IMR-90 (cell line): ENCODE measurements around the gene ITPK1. TPM values are rescaled to one million over a fixed set of nuclear protein-coding genes. Genes with fewer than 3 reads are reported as not detected.

Experiments used
- ATAC-seq: fragments of 200-7000 bp; cut with Tn5 transposase; 2 replicates; pipeline ENCODE4 v1.9.1; 2020; ENCODE audit warnings: low read depth, mild to moderate bottlenecking, moderate library complexity
- BruUV-seq: library from RNA; stranded (reverse); fragments of 400-500 nt; replicated peaks from 2 replicates; lab custom pipeline; 2021; lab: Mats Ljungman, UMichigan
- CTCF ChIA-PET: fragments of 300-600 bp; formaldehyde crosslinking; extraction: SDS; loops from one replicate; lab custom pipeline; 2021; ENCODE audit warnings: antibody characterized with exemption; lab: Yijun Ruan, JAX
- POLR2A ChIA-PET: fragments of 300-600 bp; sonication (Branson Sonifier 250); formaldehyde crosslinking; loops from one replicate; lab custom pipeline; 2022; ENCODE audit warnings: antibody characterized with exemption; ENCODE audit not compliant: unreplicated experiment; lab: Charles Lee
- DNase-seq: peaks from one replicate; pipeline ENCODE4 v3.0.0; 2013
- H2AFZ ChIP-seq: replicated peaks from 2 replicates; pipeline ENCODE3; 2013; ENCODE audit warnings: low read length, mild to moderate bottlenecking; ENCODE audit not compliant: poor library complexity
- H2AK5ac ChIP-seq: 2 replicates; pipeline ENCODE4 v1.6.1; 2013; ENCODE audit warnings: low read depth, low read length, inconsistent platforms
- H2AK9ac ChIP-seq: replicated peaks from 2 replicates; pipeline ENCODE3; 2013; ENCODE audit warnings: mild to moderate bottlenecking, low read depth, low read length, moderate library complexity; ENCODE audit not compliant: poor library complexity
- H2BK120ac ChIP-seq: 2 replicates; pipeline ENCODE4 v1.6.1; 2013; ENCODE audit warnings: low read depth, low read length, inconsistent platforms
- H2BK15ac ChIP-seq: 3 replicates; pipeline ENCODE4 v1.6.1; 2013; ENCODE audit warnings: low read depth, low read length, inconsistent platforms
- H2BK20ac ChIP-seq: 2 replicates; pipeline ENCODE4 v1.6.1; 2013; ENCODE audit warnings: low read depth, mild to moderate bottlenecking, inconsistent platforms, low read length, moderate library complexity
- H2BK5ac ChIP-seq: 2 replicates; pipeline ENCODE4 v1.6.1; 2013; ENCODE audit warnings: mild to moderate bottlenecking, low read depth, low read length, inconsistent platforms; ENCODE audit not compliant: poor library complexity, severe bottlenecking
- H3K14ac ChIP-seq: replicated peaks from 2 replicates; pipeline ENCODE4 v1.6.1; 2013; ENCODE audit warnings: low read depth, low read length, inconsistent platforms
- H3K18ac ChIP-seq: 2 replicates; pipeline ENCODE4 v1.6.1; 2013; ENCODE audit warnings: low read depth, low read length, control low read depth
- H3K23ac ChIP-seq: 2 replicates; pipeline ENCODE4 v1.6.1; 2013; ENCODE audit warnings: low read depth, low read length, inconsistent platforms
- H3K27ac ChIP-seq: 2 replicates; pipeline ENCODE4 v1.5.1; 2013; ENCODE audit warnings: mild to moderate bottlenecking, control low read depth, low read length; ENCODE audit not compliant: insufficient read depth
- H3K27me3 ChIP-seq: 2 replicates; pipeline ENCODE4 v1.6.1; 2013; ENCODE audit warnings: low read length; ENCODE audit not compliant: control insufficient read depth, insufficient read depth
- H3K36me3 ChIP-seq: 2 replicates; pipeline ENCODE4 v1.6.1; 2013; ENCODE audit warnings: low read length, mixed read lengths; ENCODE audit not compliant: control insufficient read depth, insufficient read depth
- H3K4ac ChIP-seq: 2 replicates; pipeline ENCODE4 v1.6.1; 2013; ENCODE audit warnings: low read depth, low read length, inconsistent platforms
- H3K4me1 ChIP-seq: 2 replicates; pipeline ENCODE4 v1.6.1; 2013; ENCODE audit warnings: low read length, mixed read lengths; ENCODE audit not compliant: control insufficient read depth, insufficient read depth
- H3K4me2 ChIP-seq: 2 replicates; pipeline ENCODE4 v1.6.1; 2013; ENCODE audit warnings: low read depth, mild to moderate bottlenecking, control low read depth, low read length, moderate library complexity
- H3K4me3 ChIP-seq: 2 replicates; pipeline ENCODE4 v1.5.1; 2013; ENCODE audit warnings: low read depth, mild to moderate bottlenecking, control low read depth, low read length, moderate library complexity; ENCODE audit not compliant: insufficient read depth
- H3K56ac ChIP-seq: 2 replicates; pipeline ENCODE4 v1.6.1; 2013; ENCODE audit warnings: low read length, inconsistent platforms; ENCODE audit not compliant: insufficient read depth; ENCODE audit errors: extremely low read depth
- H3K79me1 ChIP-seq, 2 experiments: 2 replicates each; pipeline ENCODE4 v1.6.1; 2013; ENCODE audit warnings: low read length in 2 of 2, inconsistent platforms in 1 of 2, low read depth in 1 of 2
- H3K9ac ChIP-seq: 2 replicates; pipeline ENCODE4 v1.6.1; 2013; ENCODE audit warnings: low read depth, low read length, control low read depth
- H3K9me1 ChIP-seq: 2 replicates; pipeline ENCODE4 v1.6.1; 2013; ENCODE audit warnings: low read length, inconsistent platforms; ENCODE audit not compliant: insufficient read depth
- H3K9me3 ChIP-seq: 2 replicates; pipeline ENCODE4 v1.6.1; 2013; ENCODE audit warnings: low read length; ENCODE audit not compliant: control insufficient read depth, insufficient read depth
- H4K20me1 ChIP-seq: 2 replicates; pipeline ENCODE4 v1.6.1; 2013; ENCODE audit warnings: low read length, inconsistent platforms; ENCODE audit not compliant: insufficient read depth
- H4K5ac ChIP-seq: 2 replicates; pipeline ENCODE4 v1.6.1; 2013; ENCODE audit warnings: mild to moderate bottlenecking, low read depth, low read length, control low read depth
- H4K8ac ChIP-seq, 2 experiments: 2 replicates each; pipeline ENCODE4 v1.6.1; 2013; ENCODE audit warnings: low read depth in 2 of 2, low read length in 2 of 2, control low read depth in 1 of 2, inconsistent platforms in 1 of 2
- H4K91ac ChIP-seq: 2 replicates; pipeline ENCODE4 v1.6.1; 2013; ENCODE audit warnings: low read depth, low read length, inconsistent platforms; ENCODE audit not compliant: insufficient read depth
- BHLHE40 ChIP-seq: fragments of 150-350 bp; IDR thresholded peaks from 2 replicates; pipeline ENCODE4 v1.6.1; 2016; ENCODE audit warnings: mild to moderate bottlenecking, low read depth, low read length
- CEBPB ChIP-seq: IDR thresholded peaks from 2 replicates; pipeline ENCODE4 v1.6.1; 2012; ENCODE audit warnings: low read depth, low read length, improper control_type of control experiment
- CHD1 ChIP-seq: IDR thresholded peaks from 2 replicates; pipeline ENCODE4 v1.6.1; 2012; ENCODE audit warnings: low read depth, low read length, improper control_type of control experiment
- FOS ChIP-seq: fragments of 150-350 bp; IDR thresholded peaks from 2 replicates; pipeline ENCODE4 v1.6.1; 2016; ENCODE audit warnings: low read depth, low read length
- MAFK ChIP-seq: IDR thresholded peaks from 2 replicates; pipeline ENCODE4 v1.6.1; 2012; ENCODE audit warnings: low read depth, low read length, improper control_type of control experiment
- MAZ ChIP-seq: IDR thresholded peaks from 2 replicates; pipeline ENCODE4 v1.6.1; 2012; ENCODE audit warnings: low read depth, mild to moderate bottlenecking, low read length, improper control_type of control experiment, moderate library complexity, borderline replicate concordance
- MXI1 ChIP-seq: IDR thresholded peaks from 2 replicates; pipeline ENCODE4 v1.6.1; 2012; ENCODE audit warnings: low read depth, mild to moderate bottlenecking, low read length, moderate library complexity, borderline replicate concordance
- NFE2L2 ChIP-seq: fragments of 150-350 bp; IDR thresholded peaks from 2 replicates; pipeline ENCODE4 v1.6.1; 2016; ENCODE audit warnings: low read depth, mild to moderate bottlenecking, low read length
- POLR2A ChIP-seq: IDR thresholded peaks from 2 replicates; pipeline ENCODE4 v1.6.1; 2012; ENCODE audit warnings: mild to moderate bottlenecking, low read depth, low read length
- RAD21 ChIP-seq: IDR thresholded peaks from 2 replicates; pipeline ENCODE4 v1.6.1; 2012; ENCODE audit warnings: low read length, improper control_type of control experiment
- RCOR1 ChIP-seq: IDR thresholded peaks from 2 replicates; pipeline ENCODE4 v1.6.1; 2012; ENCODE audit warnings: mild to moderate bottlenecking, low read length, improper control_type of control experiment; ENCODE audit not compliant: insufficient replicate concordance
- SMC3 ChIP-seq: fragments of 150-350 bp; IDR thresholded peaks from 2 replicates; pipeline ENCODE4 v1.6.1; 2016; ENCODE audit warnings: low read depth, mild to moderate bottlenecking, antibody characterized with exemption, low read length, moderate library complexity
- WGBS, 2 experiments: methylation state at CpG; one replicate each; pipeline versions ENCODE4 v1.1.5 to v1.1.7; 2013; ENCODE audit warnings: missing lambda C conversion rate in 2 of 2; ENCODE audit not compliant: insufficient read length in 1 of 2; ENCODE audit errors: extremely low coverage in 2 of 2; 5-methylcytosine and 5-hydroxymethylcytosine counted together
- dilution Hi-C: fragments of 300-500 bp; cut with HindIII; formaldehyde crosslinking; loops from one replicate; pipeline ENCODE4 v1.14.3; 2018; ENCODE audit warnings: low sequenced_read_pairs; ENCODE audit not compliant: unreplicated experiment
- in situ Hi-C: fragments of 300-500 bp; cut with MboI; formaldehyde crosslinking; loops from 3 replicates; pipeline ENCODE4 v1.14.3; 2019; ENCODE audit warnings: low sequenced_read_pairs, inconsistent platforms, mixed read lengths
- intact Hi-C: fragments of 100-400 bp; cut with micrococcal nuclease; formaldehyde crosslinking; loops from 2 replicates; pipeline ENCODE4 v1.10.0; 2022
- polyA plus RNA-seq, 3 experiments: library from polyadenylated mRNA; depleted of rRNA; stranded (reverse); fragments of >200 nt; gene quantifications; 2 replicates each; pipeline ENCODE4 v1.2.3, GENCODE V29; 2012; ENCODE audit warnings: low replicate concordance in 1 of 3
- total RNA-seq: library from RNA; depleted of rRNA; stranded (reverse); fragments of >200 nt; gene quantifications from 2 replicates; pipeline ENCODE4 v1.2.3, GENCODE V29; 2012
- TF ChIP-seq, protein P1 (sequence below): conservative IDR thresholded peaks from 2 replicates; pipeline ENCODE4 v1.5.1; 2012; ENCODE audit warnings: mild to moderate bottlenecking, low read depth, low read length, improper control_type of control experiment
- TF ChIP-seq, protein P2 (sequence below): fragments of 150-350 bp; IDR thresholded peaks from 2 replicates; pipeline ENCODE4 v1.6.1; 2017; ENCODE audit warnings: mild to moderate bottlenecking, antibody characterized with exemption, low read length, low read depth
- TF ChIP-seq, protein P3 (sequence below): fragments of 150-350 bp; IDR thresholded peaks from 2 replicates; pipeline ENCODE4 v1.6.1; 2016; ENCODE audit warnings: low read depth, mild to moderate bottlenecking, low read length, moderate library complexity, borderline replicate concordance

ITPK1 gene
- total and polyA plus RNA-seq, 2 of the 4 experiments (the other 2 are of a cell fraction), result 21.7 to 26.9 TPM

DNA sequence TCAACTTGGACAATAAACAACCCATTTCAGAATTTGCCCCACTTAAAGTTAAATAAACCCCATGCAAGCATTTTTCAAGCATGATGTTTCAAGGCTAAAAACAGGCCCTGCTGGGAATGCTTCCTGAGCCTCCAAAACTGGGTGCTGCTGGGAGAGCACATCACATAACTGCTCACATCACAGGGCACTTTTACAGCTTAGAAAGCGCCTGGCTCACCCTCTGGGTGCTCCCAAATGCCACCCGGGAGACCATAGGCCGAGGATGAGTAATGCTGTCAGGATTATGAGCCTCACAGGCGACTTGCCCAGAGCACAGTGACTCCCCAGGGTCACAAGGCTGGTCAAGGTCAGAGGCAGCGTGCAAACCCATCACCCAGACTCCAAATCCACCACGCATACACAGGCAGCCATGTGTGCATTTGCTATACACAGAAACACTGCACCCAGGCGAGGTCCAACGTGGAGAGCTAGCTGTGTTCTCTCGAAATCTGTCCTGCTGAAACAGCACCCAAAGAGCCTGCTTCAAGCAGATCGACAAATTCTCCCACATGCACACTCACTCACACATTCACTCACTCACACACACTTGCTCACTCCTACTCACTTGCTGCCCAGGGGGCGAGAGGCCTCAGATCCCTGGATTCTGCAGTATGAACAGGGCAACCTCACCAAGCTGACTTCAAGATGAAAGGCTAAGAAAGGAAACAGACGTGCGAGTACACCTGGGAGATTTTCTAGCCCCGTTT, 58.7 kb downstream of the ITPK1 start:
- H2AK5ac ChIP-seq, result no peak overlapping the region
- H4K91ac ChIP-seq, result no peak overlapping the region
- H3K4me1 ChIP-seq, result peaks cover 13% of the 10 kb centered on the region; the same call in 1 of the 2 replicates
- H3K9ac ChIP-seq, result no peak overlapping the region
- no peak overlapping the region for H4K8ac ChIP-seq
- no peaks in the 10 kb centered on the region; the same call in 1 of the 2 replicates for H3K9me1 ChIP-seq
- no peak overlapping the region for H3K4ac ChIP-seq
- no peaks in the 10 kb centered on the region for H3K36me3 ChIP-seq
- H3K9me3 ChIP-seq, result no peaks in the 10 kb centered on the region
- no peak overlapping the region for H3K27ac ChIP-seq
- no peak overlapping the region for H2BK20ac ChIP-seq
- ATAC-seq (peak; percentile 67), DNase-seq (peak; percentile 23)
- no peaks in the 10 kb centered on the region for H3K79me1 ChIP-seq
- H4K5ac ChIP-seq, result no peak overlapping the region
- POLR2A ChIA-PET, result no interaction called here
- BruUV-seq, result no TSS peak
- H3K4me2 ChIP-seq, result no peak overlapping the region
- in situ Hi-C loops (no loop called here), dilution Hi-C loops (no loop called here), intact Hi-C loops (no loop called here)
- no peak overlapping the region for H3K56ac ChIP-seq
- no peak overlapping the region for H3K14ac ChIP-seq
- peaks cover 5% of the 10 kb centered on the region; the same call in 1 of the 2 replicates for H3K27me3 ChIP-seq
- peaks cover 14% of the 10 kb centered on the region for H4K20me1 ChIP-seq
- H3K23ac ChIP-seq, result no peak overlapping the region
- H3K18ac ChIP-seq, result no peak overlapping the region; the same call in 1 of the 2 replicates
- H2AK9ac ChIP-seq, result peak overlapping the region; percentile 15
- H2AFZ ChIP-seq, result no peak overlapping the region
- CTCF ChIA-PET, result interaction anchor here (0.5 to 1.1 kb wide), 2 partner anchors 37 to 1757 kb away, joined by 3 read pairs; no protein-coding TSS in a partner anchor
- no peak overlapping the region for H2BK15ac ChIP-seq
- H2BK5ac ChIP-seq, result no peak overlapping the region
- no peak overlapping the region for H2BK120ac ChIP-seq
- no peak overlapping the region for H3K4me3 ChIP-seq
- 78% methylated on average over 4 of the region's 14 CpGs; no CpG with 5 or more reads in 1 of the 2 experiments for WGBS, 2 experiments
- TF ChIP-seq, protein P1, sequence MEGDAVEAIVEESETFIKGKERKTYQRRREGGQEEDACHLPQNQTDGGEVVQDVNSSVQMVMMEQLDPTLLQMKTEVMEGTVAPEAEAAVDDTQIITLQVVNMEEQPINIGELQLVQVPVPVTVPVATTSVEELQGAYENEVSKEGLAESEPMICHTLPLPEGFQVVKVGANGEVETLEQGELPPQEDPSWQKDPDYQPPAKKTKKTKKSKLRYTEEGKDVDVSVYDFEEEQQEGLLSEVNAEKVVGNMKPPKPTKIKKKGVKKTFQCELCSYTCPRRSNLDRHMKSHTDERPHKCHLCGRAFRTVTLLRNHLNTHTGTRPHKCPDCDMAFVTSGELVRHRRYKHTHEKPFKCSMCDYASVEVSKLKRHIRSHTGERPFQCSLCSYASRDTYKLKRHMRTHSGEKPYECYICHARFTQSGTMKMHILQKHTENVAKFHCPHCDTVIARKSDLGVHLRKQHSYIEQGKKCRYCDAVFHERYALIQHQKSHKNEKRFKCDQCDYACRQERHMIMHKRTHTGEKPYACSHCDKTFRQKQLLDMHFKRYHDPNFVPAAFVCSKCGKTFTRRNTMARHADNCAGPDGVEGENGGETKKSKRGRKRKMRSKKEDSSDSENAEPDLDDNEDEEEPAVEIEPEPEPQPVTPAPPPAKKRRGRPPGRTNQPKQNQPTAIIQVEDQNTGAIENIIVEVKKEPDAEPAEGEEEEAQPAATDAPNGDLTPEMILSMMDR, result no peak
- TF ChIP-seq BHLHE40 (no peak), CEBPB (no peak), FOS (no peak), CHD1 (no peak), RAD21 (no peak), MXI1 (no peak), NFE2L2 (no peak), POLR2A (no peak), SMC3 (no peak), MAFK (no peak), RCOR1 (no peak), MAZ (no peak)
- TF ChIP-seq, protein P2, sequence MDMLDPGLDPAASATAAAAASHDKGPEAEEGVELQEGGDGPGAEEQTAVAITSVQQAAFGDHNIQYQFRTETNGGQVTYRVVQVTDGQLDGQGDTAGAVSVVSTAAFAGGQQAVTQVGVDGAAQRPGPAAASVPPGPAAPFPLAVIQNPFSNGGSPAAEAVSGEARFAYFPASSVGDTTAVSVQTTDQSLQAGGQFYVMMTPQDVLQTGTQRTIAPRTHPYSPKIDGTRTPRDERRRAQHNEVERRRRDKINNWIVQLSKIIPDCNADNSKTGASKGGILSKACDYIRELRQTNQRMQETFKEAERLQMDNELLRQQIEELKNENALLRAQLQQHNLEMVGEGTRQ, result no peak
- TF ChIP-seq, protein P3, sequence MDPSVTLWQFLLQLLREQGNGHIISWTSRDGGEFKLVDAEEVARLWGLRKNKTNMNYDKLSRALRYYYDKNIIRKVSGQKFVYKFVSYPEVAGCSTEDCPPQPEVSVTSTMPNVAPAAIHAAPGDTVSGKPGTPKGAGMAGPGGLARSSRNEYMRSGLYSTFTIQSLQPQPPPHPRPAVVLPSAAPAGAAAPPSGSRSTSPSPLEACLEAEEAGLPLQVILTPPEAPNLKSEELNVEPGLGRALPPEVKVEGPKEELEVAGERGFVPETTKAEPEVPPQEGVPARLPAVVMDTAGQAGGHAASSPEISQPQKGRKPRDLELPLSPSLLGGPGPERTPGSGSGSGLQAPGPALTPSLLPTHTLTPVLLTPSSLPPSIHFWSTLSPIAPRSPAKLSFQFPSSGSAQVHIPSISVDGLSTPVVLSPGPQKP, result no peak
